Stimulated activated CD4-positive, alpha-beta T cell treated with anti-CD3 and anti-CD28 coated beads, Interleukin-2, amount 100 ng/mL, for 4 hours (primary cell): ENCODE data around the gene PLA2G12A.

Experiments used
- DNase-seq: peaks from one replicate; pipeline ENCODE4 v3.0.0-alpha.2; 2020; ENCODE audit warnings: low read depth

Gene PLA2G12A

GRCh38 chr4:109676886-109677285 lies 53.0 kb downstream of the PLA2G12A start:
- DNase-seq = no peak

- DNase-seq = no peak
Observed at GRCh38 chr4:109675843-109676242, 54.0 kb downstream of the PLA2G12A start.

GRCh38 chr4:109675181-109675580 lies 54.7 kb downstream of the PLA2G12A start:
- no peak for DNase-seq

GRCh38 chr4:109673303-109673702 lies 56.6 kb downstream of the PLA2G12A start:
- DNase-seq = no peak

GRCh38 chr4:109672169-109672930 lies 57.5 kb downstream of the PLA2G12A start:
- no peak for DNase-seq

- peak; percentile 16 for DNase-seq
Observed at GRCh38 chr4:109671350-109671749, 58.5 kb downstream of the PLA2G12A start.

- no peak for DNase-seq
Observed at GRCh38 chr4:109665783-109666485, 63.9 kb downstream of the PLA2G12A start.

GRCh38 chr4:109662771-109663170 lies 67.1 kb downstream of the PLA2G12A start:
- no peak for DNase-seq

GRCh38 chr4:109662116-109662515 lies 67.8 kb downstream of the PLA2G12A start:
- no peak for DNase-seq
